Stimulated activated CD4-positive, alpha-beta T cell treated with anti-CD3 and anti-CD28 coated beads, Interleukin-12 subunit alpha, Interleukin-12 subunit beta, amount 100 ng/mL, for 4 hours (primary cell): ENCODE measurements around the gene GYG2.
"Not testable (repeated sequence)": the region's sequence is repeated elsewhere in the genome, so short reads cannot be mapped to it uniquely, and the experiment has no call there.

ENCODE experiments used
- DNase-seq: peaks from one replicate; pipeline ENCODE4 v3.0.0-alpha.2; 2020

The GYG2 gene

DNA sequence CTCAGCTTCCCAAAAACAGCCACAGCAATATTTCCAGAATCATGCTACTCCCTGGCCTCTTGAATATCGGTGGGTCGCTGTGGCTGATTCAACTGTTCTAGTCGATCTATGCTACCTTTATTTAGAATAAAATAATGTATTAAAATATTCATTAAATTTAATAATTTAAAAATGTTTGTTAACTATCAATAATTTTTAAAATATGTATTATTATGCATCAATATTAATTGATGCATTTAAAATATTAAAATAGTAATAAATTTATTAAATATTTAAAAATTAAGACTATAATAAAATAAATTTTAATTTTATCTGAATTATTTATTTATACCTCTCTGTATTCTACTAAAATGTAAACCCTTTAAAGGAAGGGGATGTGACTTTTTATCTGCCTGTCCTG lies 81.4 kb downstream of the GYG2 start:
- no peak for DNase-seq

DNA sequence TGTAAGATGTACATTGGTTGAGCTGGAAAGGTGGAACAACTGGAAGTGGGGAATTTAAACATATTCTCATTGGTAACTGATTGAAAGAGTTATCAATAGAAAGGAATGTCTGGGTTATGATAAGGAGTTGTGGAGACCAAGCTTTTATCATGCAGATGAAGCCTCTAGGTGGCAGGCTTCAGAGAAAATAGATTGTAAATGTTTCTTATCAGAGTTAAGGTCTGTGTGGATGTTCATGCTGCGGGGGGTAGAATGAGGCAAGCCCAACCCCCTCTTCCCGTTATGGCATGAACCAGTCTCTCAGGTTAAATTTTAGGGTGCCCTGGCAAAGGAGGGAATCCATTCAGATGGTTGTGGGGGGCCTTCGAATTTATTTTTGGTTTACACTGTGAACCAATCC lies 84.4 kb downstream of the GYG2 start:
- DNase-seq, result no peak

DNA sequence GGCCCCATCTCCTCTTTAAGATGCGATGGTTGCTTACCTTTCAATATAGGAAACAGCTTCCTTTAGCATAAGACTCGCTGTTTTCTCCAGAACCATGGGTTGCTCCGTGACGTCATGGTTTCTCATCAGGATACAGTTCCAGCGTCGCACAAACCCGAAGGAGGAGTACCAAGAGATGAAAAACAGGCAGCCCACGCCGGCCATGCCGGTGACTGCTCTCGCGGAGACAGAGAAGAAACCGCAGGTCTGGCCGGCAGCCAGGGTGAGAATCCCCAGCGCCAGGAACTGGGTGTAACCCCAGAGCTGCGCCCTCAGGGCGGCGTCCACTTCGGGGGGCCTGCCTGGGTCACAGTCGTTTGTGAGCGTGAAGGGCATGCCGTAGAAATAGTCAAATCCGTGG lies 89.0 kb downstream of the GYG2 start:
- no peak for DNase-seq

DNA sequence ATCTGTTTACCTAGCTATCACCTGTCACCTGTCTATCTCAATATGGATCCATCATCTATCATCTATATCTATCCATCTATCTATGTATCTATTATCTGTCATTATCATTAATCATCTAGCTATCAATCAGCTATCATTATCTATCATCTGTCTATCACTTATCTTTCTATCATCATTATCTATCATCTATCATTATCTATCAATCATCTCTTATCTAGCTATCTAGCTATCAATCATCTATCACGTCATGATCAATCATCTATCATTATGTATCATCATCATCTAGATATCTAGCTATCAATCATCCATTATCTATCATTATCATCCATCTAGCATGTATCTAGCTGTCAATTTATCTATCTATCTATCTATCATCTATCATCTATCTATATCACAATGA lies 92.5 kb downstream of the GYG2 start:
- no peak for DNase-seq

DNA sequence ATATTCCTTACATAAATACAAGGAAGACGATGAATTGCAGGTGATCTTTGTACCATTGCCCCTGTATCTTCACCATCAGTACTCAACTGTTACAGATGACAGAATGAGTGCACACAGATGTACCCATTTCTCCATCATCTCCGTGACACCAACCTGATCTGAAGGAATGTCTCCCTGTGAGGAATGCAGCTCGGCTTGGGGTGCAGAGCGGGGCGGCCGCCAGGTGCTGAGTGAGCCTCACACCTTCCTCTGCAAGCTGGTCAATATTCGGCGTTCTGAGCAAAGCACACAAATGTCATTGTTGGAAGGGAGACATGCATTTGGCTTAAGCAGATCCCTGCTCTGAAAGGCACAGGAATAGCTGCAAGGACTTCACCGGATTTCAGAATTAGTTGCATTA lies 93.0 kb downstream of the GYG2 start:
- no peak for DNase-seq

DNA sequence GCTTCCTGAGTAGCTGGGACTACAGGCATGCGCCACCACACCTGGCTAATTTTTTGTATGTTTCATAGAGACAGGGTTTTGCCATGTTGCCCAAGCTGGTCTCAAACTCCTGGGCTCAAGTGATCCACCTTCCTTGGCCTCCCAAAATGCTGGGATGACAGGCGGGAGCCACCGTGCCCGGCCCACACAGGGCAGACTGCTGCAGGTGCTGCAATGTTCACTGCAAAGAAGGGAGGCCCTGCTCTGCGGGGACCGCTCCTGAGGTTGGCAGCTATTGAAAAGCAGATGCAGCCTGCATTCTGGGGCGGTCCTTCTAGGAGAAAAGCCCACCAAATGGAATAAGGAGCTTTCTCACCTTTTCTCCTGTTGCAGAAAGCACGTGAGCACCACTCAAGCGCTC lies 95.4 kb downstream of the GYG2 start:
- DNase-seq, result no peak

DNA sequence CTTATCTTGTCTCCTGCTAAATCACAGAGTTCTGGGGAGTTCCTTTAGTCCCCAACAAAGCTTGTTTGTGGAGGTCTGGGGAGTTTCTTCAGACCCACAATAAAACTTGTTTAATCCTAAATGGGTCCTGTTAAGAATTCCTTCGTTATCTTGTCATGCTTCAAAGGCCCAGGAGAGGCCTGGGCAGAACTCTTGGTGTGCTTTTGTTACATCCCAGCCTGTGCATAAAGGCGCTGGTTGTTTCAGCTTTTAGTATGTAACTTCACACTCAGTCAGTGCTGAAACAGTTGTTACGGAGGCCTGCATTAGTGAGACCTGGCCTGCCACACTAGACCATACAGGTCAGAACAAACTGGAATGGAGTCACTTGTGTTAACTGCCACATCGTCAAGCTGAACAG lies 97.5 kb downstream of the GYG2 start:
- DNase-seq, result not testable (repeated sequence)

DNA sequence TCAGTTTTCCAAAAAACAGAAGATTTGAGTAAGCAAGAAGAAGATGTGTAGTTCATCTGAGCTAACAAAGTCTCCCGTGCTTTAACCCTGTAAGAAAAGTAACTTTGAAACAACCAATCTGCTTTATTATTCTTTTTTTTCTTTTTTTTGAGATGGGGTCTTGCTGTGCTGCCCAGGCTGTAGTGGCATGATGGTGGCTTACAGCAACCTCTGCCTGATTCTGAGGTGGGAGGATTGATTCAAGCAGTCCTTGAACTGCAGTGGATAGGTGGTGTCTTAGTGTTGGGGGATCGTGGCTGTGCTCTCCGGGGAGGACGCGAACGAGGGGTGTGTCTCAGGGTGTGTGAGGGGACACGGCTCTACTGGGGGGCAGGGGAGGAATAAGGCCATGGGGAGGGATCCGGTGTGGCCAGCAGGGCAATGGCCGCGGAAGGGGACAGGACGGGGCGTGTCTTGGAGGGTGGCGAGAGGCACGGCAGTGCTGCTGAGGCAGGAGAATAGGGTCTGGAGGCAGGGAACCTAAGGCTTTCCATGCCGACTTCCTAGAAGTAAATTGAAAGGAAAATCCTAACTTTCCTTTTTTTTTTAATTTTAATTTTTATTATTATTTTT lies 98.0 kb downstream of the GYG2 start:
- no peak for DNase-seq

DNA sequence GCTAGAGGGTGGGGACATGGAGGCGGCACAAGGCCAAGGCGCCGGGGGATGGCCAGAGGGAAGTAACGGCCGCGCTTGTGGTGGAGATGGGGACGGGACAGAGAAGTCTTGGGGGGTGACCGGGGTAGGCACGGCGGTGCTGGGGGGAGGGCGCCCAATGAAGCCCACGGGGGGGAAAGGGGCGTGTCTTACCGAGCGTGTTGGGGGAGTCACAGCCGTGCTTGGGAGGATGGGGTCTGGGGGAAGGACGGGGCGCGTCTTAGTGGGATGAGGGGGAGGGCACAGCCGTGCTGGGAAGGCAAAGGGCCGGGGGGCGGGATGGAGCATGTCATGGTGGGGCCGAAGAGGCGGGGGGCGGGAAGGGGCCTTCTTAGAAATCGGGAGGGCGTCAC lies 99.5 kb downstream of the GYG2 start:
- DNase-seq, result no peak

DNA sequence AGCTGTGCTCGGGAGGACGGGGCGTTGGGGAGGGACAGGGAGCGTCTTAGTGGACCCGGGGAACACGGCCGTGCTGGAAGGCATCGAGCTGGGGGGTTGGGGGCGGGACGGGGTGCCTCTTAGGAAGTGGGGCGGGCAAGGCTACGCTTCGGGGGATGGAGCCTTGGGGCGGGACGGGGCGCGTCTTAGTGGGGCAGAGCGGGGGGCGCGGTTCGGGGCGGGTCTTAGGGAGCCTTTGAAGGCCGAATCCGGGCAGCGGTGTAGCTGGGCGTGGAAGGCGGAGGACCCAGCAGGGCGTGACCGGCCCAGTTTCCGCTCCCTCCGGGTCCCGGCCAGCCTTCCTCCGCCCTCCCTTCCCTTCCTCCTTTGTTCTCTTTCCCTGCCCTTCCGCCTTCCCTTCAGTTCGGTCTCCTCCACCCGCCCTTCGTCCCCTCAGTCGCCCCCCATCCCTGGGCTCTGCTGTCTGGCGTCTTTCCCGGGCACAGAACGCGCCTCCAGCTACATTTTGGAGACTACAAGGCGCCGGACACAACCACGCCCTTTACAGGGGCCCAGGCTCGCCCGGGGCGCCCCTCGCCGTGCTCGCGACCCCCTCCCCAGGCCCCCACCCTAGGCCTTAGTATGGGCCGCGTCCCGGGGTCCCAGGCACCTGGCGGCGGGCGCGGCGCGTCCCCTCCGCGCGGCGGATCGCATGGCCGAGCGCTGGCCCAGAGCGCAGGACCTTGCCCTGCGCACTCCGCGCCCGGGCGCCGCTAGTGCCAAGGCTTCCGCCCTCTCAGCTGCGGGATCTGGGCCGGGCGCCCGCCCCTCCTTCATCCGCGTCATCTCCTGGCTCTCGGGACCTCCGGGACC lies 100.1 kb downstream of the GYG2 start, which contains the start of gene ARSD:
TSS of gene ARSD (minus strand) at position 757 of the 852 bp plus-strand sequence. CDS start at position 693, 64 bp downstream.
- peak; percentile 19 for DNase-seq

DNA sequence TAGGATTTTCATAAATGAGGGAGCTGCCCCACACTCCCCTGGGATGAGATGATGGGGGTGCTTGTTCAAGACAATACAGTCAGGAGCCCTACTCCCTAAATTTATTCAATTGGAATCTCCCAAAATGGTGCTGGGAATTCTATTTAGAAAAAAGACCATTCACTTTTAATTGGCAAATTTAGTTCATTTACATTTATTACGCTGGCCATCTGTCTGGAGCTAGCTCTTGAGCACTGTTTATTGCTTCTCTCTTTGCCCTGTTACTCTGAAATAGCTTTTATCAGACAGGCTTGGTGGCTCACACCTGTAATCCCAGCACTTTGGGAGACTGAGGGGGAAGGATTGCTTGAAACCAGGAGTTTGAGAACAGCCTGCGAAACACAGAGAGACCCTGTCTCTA lies 102.4 kb downstream of the GYG2 start:
- DNase-seq, result no peak

DNA sequence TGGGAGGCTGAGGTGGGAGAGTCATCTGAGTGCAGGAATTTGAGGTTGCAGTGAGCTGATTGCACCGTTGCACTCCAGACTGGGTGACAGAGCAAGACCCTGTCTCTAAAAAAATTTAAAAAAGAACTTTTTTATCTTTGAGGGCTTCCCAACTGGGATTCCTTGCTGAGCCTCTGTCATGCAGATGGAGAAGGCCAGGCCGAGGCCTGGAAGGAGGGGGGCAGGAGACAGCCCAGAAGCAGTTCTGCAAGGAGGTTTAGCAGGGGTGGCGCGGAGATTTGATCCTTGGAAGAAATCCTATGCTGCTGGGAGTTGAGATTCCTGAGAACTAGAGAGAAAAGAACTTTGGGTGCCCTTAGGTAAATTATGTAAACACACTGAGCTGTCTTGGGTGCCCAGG lies 102.9 kb downstream of the GYG2 start:
- no peak for DNase-seq
